Activated CD4-positive, alpha-beta T cell treated with anti-CD3 and anti-CD28 coated beads, Interleukin-2, amount 10 ng/mL, durations not matched to agents 7 days and 5 days (primary cell): ENCODE results near the gene DHH. TPM values are rescaled to one million over a fixed set of nuclear protein-coding genes. Genes with fewer than 3 reads are reported as not detected.
"Not testable (repeated sequence)": the region's sequence is repeated elsewhere in the genome, so short reads cannot be mapped to it uniquely, and the experiment has no call there.

ENCODE experiments used
- CTCF ChIA-PET: fragments of 350-600 bp; sonication (Branson Sonifier 250); formaldehyde crosslinking; loops from one replicate; lab custom pipeline; 2021; ENCODE audit warnings: antibody characterized with exemption; lab: Charles Lee
- POLR2A ChIA-PET: fragments of 350-600 bp; sonication (Branson Sonifier 250); formaldehyde crosslinking; loops from one replicate; lab custom pipeline; 2021; ENCODE audit warnings: antibody characterized with exemption; lab: Charles Lee
- DNase-seq: peaks from one replicate; pipeline ENCODE4 v3.0.0-alpha.2; 2020
- H3K27ac Mint-ChIP-seq: one replicate; pipeline ENCODE4 v1.8.0; 2021; ENCODE audit warnings: mild to moderate bottlenecking, moderate library complexity, mixed read lengths
- H3K27me3 Mint-ChIP-seq: one replicate; pipeline ENCODE4 v1.8.0; 2021; ENCODE audit warnings: mixed read lengths
- H3K36me3 Mint-ChIP-seq: one replicate; pipeline ENCODE4 v1.8.0; 2021; ENCODE audit warnings: low read depth, mixed read lengths
- H3K4me1 Mint-ChIP-seq: one replicate; pipeline ENCODE4 v1.8.0; 2021; ENCODE audit warnings: mixed read lengths
- H3K4me3 Mint-ChIP-seq: one replicate; pipeline ENCODE4 v1.8.0; 2021; ENCODE audit warnings: mild to moderate bottlenecking, moderate library complexity, mixed read lengths
- H3K9me3 Mint-ChIP-seq: one replicate; pipeline ENCODE4 v1.8.0; 2021; ENCODE audit warnings: mixed read lengths
- total RNA-seq, 2 experiments: library from RNA; stranded (reverse); gene quantifications; one replicate each; pipeline ENCODE4 v1.2.3, GENCODE V29; 2021

Gene DHH
- under 1 TPM in 1 of 2 experiments, not detected in 1; 0.12 TPM for total RNA-seq

- H3K4me1 Mint-ChIP-seq: peaks cover 46% of the 10 kb centered on the region
- H3K36me3 Mint-ChIP-seq: peaks cover 20% of the 10 kb centered on the region
- H3K27me3 Mint-ChIP-seq: peaks cover 59% of the 10 kb centered on the region
- no peak for DNase-seq
- no peak within 1 kb of the TSS for H3K27ac Mint-ChIP-seq
- ChIA-PET CTCF (interaction anchor here (0.6 to 6.1 kb wide), 17 partner anchors 10 to 244 kb away, joined by 3 to 26 read pairs (median 5); partner anchors contain the start of genes RHEBL1 and TUBA1B), POLR2A (interaction anchor here (0.6 kb wide), 1 partner anchor 59 kb away, joined by 5 read pairs; no protein-coding TSS in a partner anchor)
- H3K9me3 Mint-ChIP-seq: no peaks in the 10 kb centered on the region
- H3K4me3 Mint-ChIP-seq: no peak within 1 kb of the TSS
Observed at GRCh38 chr12:49094160-49094974, at the start of gene DHH. TSS of gene DHH (minus strand) at chr12:49094801. CDS start at chr12:49094512, 289 bp downstream.

GRCh38 chr12:49144384-49144783, 49.8 kb upstream of the DHH start:
- H3K36me3 Mint-ChIP-seq: peaks cover 5% of the 10 kb centered on the region
- CTCF ChIA-PET: interaction anchor here (0.6 to 1.2 kb wide), 6 partner anchors 13 to 97 kb away, joined by 3 to 6 read pairs (median 4); no protein-coding TSS in a partner anchor
- DNase-seq: no peak
- POLR2A ChIA-PET: interaction anchor here (0.6 kb wide), 1 partner anchor 19 kb away, joined by 3 read pairs; no protein-coding TSS in a partner anchor
- H3K4me3 Mint-ChIP-seq: no peak overlapping the region
- no peak overlapping the region for H3K27ac Mint-ChIP-seq
- no peaks in the 10 kb centered on the region for H3K9me3 Mint-ChIP-seq
- H3K27me3 Mint-ChIP-seq: no peaks in the 10 kb centered on the region
- no peaks in the 10 kb centered on the region for H3K4me1 Mint-ChIP-seq

- H3K36me3 Mint-ChIP-seq: no peaks in the 10 kb centered on the region
- H3K4me1 Mint-ChIP-seq: peaks cover 4% of the 10 kb centered on the region
- no peak for DNase-seq
- ChIA-PET POLR2A (no interaction called here), CTCF (interaction anchor here (0.9 to 1.5 kb wide), 2 partner anchors 8 to 95 kb away, joined by 3 to 6 read pairs; partner anchors contain the start of gene TUBA1B)
- no peak overlapping the region for H3K27ac Mint-ChIP-seq
- no peaks in the 10 kb centered on the region for H3K27me3 Mint-ChIP-seq
- H3K4me3 Mint-ChIP-seq: no peak overlapping the region
- no peaks in the 10 kb centered on the region for H3K9me3 Mint-ChIP-seq
Observed at GRCh38 chr12:49138999-49139398, 44.4 kb upstream of the DHH start.

- Mint-ChIP-seq H3K9me3 (no peaks in the 10 kb centered on the region), H3K4me1 (peaks cover 8% of the 10 kb centered on the region), H3K27me3 (no peaks in the 10 kb centered on the region), H3K27ac (no peak overlapping the region), H3K4me3 (no peak overlapping the region), H3K36me3 (peaks cover 1% of the 10 kb centered on the region)
- no peak for DNase-seq
- ChIA-PET CTCF (interaction anchor here (0.9 kb wide), 1 partner anchor 119 kb away, joined by 3 read pairs; no protein-coding TSS in a partner anchor), POLR2A (no interaction called here)
Observed at GRCh38 chr12:49138587-49138986, 44.0 kb upstream of the DHH start.

- no peak for DNase-seq
- no peaks in the 10 kb centered on the region for H3K9me3 Mint-ChIP-seq
- no peak overlapping the region for H3K4me3 Mint-ChIP-seq
- ChIA-PET CTCF (no interaction called here), POLR2A (no interaction called here)
- H3K27ac Mint-ChIP-seq: no peak overlapping the region
- H3K36me3 Mint-ChIP-seq: peaks cover 1% of the 10 kb centered on the region
- peaks cover 19% of the 10 kb centered on the region for H3K4me1 Mint-ChIP-seq
- H3K27me3 Mint-ChIP-seq: no peaks in the 10 kb centered on the region
Observed at GRCh38 chr12:49137476-49137875, 42.9 kb upstream of the DHH start.

- H3K27me3 Mint-ChIP-seq, H3K4me3 Mint-ChIP-seq, H3K36me3 Mint-ChIP-seq, CTCF ChIA-PET, DNase-seq, POLR2A ChIA-PET, H3K9me3 Mint-ChIP-seq: not testable (repeated sequence)
- H3K27ac Mint-ChIP-seq: peak overlapping the region; percentile 25
- H3K4me1 Mint-ChIP-seq: peaks cover 24% of the 10 kb centered on the region
Observed at GRCh38 chr12:49136997-49137396, 42.4 kb upstream of the DHH start.

- POLR2A ChIA-PET: no interaction called here
- H3K27me3 Mint-ChIP-seq: no peaks in the 10 kb centered on the region
- no peak for DNase-seq
- H3K4me3 Mint-ChIP-seq: no peak overlapping the region
- H3K36me3 Mint-ChIP-seq: peaks cover 28% of the 10 kb centered on the region
- peaks cover 42% of the 10 kb centered on the region for H3K4me1 Mint-ChIP-seq
- H3K27ac Mint-ChIP-seq: no peak overlapping the region
- H3K9me3 Mint-ChIP-seq: no peaks in the 10 kb centered on the region
- CTCF ChIA-PET: interaction anchor here (1.1 to 1.6 kb wide), 3 partner anchors 24 to 102 kb away, joined by 3 to 6 read pairs (median 3); no protein-coding TSS in a partner anchor
Observed at GRCh38 chr12:49133590-49133989, 39.0 kb upstream of the DHH start.

GRCh38 chr12:49133014-49133413, 38.4 kb upstream of the DHH start:
- peaks cover 32% of the 10 kb centered on the region for H3K36me3 Mint-ChIP-seq
- no peaks in the 10 kb centered on the region for H3K9me3 Mint-ChIP-seq
- ChIA-PET POLR2A (no interaction called here), CTCF (interaction anchor here (0.6 to 1.6 kb wide), 4 partner anchors 23 to 323 kb away, joined by 3 to 6 read pairs (median 3); no protein-coding TSS in a partner anchor)
- H3K4me3 Mint-ChIP-seq: peak overlapping the region; percentile 82
- H3K27ac Mint-ChIP-seq: no peak overlapping the region
- peaks cover 41% of the 10 kb centered on the region for H3K4me1 Mint-ChIP-seq
- DNase-seq: no peak
- H3K27me3 Mint-ChIP-seq: no peaks in the 10 kb centered on the region

- Mint-ChIP-seq H3K36me3 (peaks cover 42% of the 10 kb centered on the region), H3K27me3 (no peaks in the 10 kb centered on the region), H3K27ac (peak overlapping the region; percentile 96), H3K4me1 (peaks cover 51% of the 10 kb centered on the region), H3K4me3 (peak overlapping the region; percentile 82), H3K9me3 (no peaks in the 10 kb centered on the region)
- ChIA-PET CTCF (interaction anchor here (1.0 to 3.1 kb wide), 11 partner anchors 8 to 105 kb away, joined by 3 to 26 read pairs (median 4); partner anchors contain the start of genes DHH and RHEBL1), POLR2A (interaction anchor here (0.8 to 2.3 kb wide), 2 partner anchors 15 to 57 kb away, joined by 3 to 17 read pairs; partner anchors contain the start of gene TUBA1A)
- no peak for DNase-seq
Observed at GRCh38 chr12:49131894-49132461, 37.4 kb upstream of the DHH start.

- Mint-ChIP-seq H3K27ac (peak within 1 kb of the TSS; percentile 99), H3K4me1 (peaks cover 52% of the 10 kb centered on the region), H3K36me3 (peaks cover 47% of the 10 kb centered on the region), H3K27me3 (no peaks in the 10 kb centered on the region), H3K9me3 (no peaks in the 10 kb centered on the region), H3K4me3 (peak within 1 kb of the TSS; percentile 98)
- DNase-seq: peak; percentile 90
- ChIA-PET POLR2A (interaction anchor here (0.6 to 2.3 kb wide), 12 partner anchors 14 to 610 kb away, joined by 3 to 17 read pairs (median 3); partner anchors contain the start of genes LMBR1L, RHEBL1, SPATS2 and TMBIM6), CTCF (interaction anchor here (0.5 to 3.1 kb wide), 33 partner anchors 8 to 439 kb away, joined by 3 to 37 read pairs (median 4); partner anchors contain the start of genes DHH, LMBR1L, RHEBL1 and SPATS2)
Observed at GRCh38 chr12:49131051-49131893, 36.7 kb upstream of the DHH start, which contains the start of gene TUBA1B. TSS of gene TUBA1B (minus strand) at chr12:49131395. CDS start at chr12:49131300, 95 bp downstream.

- CTCF ChIA-PET: interaction anchor here (0.5 to 3.1 kb wide), 37 partner anchors 9 to 440 kb away, joined by 3 to 37 read pairs (median 4); partner anchors contain the start of genes DHH, LMBR1L, RHEBL1 and SPATS2
- Mint-ChIP-seq H3K4me3 (peak overlapping the region; percentile 98), H3K36me3 (peaks cover 47% of the 10 kb centered on the region), H3K4me1 (peaks cover 52% of the 10 kb centered on the region), H3K9me3 (no peaks in the 10 kb centered on the region), H3K27me3 (no peaks in the 10 kb centered on the region), H3K27ac (peak overlapping the region; percentile 99)
- POLR2A ChIA-PET: interaction anchor here (0.6 to 2.3 kb wide), 13 partner anchors 17 to 611 kb away, joined by 3 to 17 read pairs (median 3); partner anchors contain the start of genes LMBR1L, RHEBL1, SPATS2 and TMBIM6
- DNase-seq: peak; percentile 93
Observed at GRCh38 chr12:49130151-49131050, 35.8 kb upstream of the DHH start.
